AG10803 (cell line): ENCODE data around the gene RBM33.

ENCODE experiments used
- DNase-seq: peaks from one replicate; pipeline ENCODE4 v3.0.0; 2010; ENCODE audit warnings: low read depth
- H3K4me3 ChIP-seq: 2 replicates; pipeline ENCODE4 v1.5.1; 2011; ENCODE audit warnings: mild to moderate bottlenecking, low read length, control low read depth
- CTCF ChIP-seq: conservative IDR thresholded peaks from 2 replicates; pipeline ENCODE4 v1.5.1; 2011; ENCODE audit warnings: mild to moderate bottlenecking, low read length, control low read depth, inconsistent platforms

Gene RBM33

GRCh38 chr7:155731380-155731779 lies 86.9 kb downstream of the RBM33 start:
- DNase-seq, result no peak
- H3K4me3 ChIP-seq, result no peak overlapping the region
- no peak for TF ChIP-seq CTCF

GRCh38 chr7:155731871-155732270 lies 87.4 kb downstream of the RBM33 start:
- no peak for DNase-seq
- H3K4me3 ChIP-seq, result no peak overlapping the region
- TF ChIP-seq CTCF, result no peak

GRCh38 chr7:155732286-155732685 lies 87.8 kb downstream of the RBM33 start:
- no peak for DNase-seq

GRCh38 chr7:155733582-155734444 lies 89.4 kb downstream of the RBM33 start:
- no peak for TF ChIP-seq CTCF
- DNase-seq, result no peak
- no peak overlapping the region for H3K4me3 ChIP-seq

More at GRCh38 chr7:155732286-155732685, 87.8 kb downstream of the RBM33 start:
- TF ChIP-seq CTCF, result no peak
- H3K4me3 ChIP-seq, result no peak overlapping the region

GRCh38 chr7:155734445-155734809 lies 90.0 kb downstream of the RBM33 start:
- no peak for DNase-seq
- H3K4me3 ChIP-seq, result no peak overlapping the region
- TF ChIP-seq CTCF, result no peak

- TF ChIP-seq CTCF, result no peak
- DNase-seq, result no peak
- H3K4me3 ChIP-seq, result no peak overlapping the region
These were observed 91.1 kb downstream of the RBM33 start for GRCh38 chr7:155735442-155736115.

- TF ChIP-seq CTCF, result no peak
- H3K4me3 ChIP-seq, result no peak overlapping the region
- no peak for DNase-seq
These were observed 93.1 kb downstream of the RBM33 start for GRCh38 chr7:155737590-155737989.
